GM19238 (cell line): Measurements from ENCODE around the gene MKKS.
"Not testable (repeated sequence)": the region's sequence is repeated elsewhere in the genome, so short reads cannot be mapped to it uniquely, and the experiment has no call there.

Source experiments
- DNase-seq: peaks from one replicate; pipeline ENCODE4 v3.0.0; 2011; ENCODE audit warnings: low spot score; ENCODE audit not compliant: insufficient read length

Gene MKKS

DNA sequence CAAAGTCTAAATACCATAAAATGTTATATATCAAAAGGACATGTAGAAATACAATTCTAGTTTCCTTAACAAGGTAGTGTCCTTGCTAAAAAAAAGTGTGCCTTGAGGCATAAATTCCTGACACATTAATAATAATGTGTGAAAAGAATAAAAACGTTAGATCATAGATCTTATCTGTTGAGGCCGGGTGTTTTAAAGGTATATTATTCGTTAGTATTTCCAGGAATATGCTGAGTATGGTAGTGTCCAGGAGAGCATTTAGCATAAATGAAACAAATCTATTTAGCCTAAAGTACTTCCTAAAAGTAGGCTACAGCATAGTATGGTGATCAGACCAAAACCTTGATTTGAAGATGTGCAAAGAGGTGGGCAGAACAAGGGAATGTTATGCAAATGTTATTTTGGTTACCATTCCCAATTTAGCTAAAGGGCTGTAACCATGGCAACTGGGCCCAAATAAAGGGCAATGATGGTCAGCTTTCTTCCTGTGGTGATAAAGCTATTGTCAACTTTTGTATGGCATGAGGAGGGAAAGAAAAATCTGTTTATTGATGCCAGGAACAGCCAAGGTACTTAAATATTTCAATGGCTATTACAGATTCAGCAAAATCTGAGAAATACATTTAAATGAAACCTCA lies 18.9 kb downstream of the MKKS start:
- DNase-seq, result no peak

DNA sequence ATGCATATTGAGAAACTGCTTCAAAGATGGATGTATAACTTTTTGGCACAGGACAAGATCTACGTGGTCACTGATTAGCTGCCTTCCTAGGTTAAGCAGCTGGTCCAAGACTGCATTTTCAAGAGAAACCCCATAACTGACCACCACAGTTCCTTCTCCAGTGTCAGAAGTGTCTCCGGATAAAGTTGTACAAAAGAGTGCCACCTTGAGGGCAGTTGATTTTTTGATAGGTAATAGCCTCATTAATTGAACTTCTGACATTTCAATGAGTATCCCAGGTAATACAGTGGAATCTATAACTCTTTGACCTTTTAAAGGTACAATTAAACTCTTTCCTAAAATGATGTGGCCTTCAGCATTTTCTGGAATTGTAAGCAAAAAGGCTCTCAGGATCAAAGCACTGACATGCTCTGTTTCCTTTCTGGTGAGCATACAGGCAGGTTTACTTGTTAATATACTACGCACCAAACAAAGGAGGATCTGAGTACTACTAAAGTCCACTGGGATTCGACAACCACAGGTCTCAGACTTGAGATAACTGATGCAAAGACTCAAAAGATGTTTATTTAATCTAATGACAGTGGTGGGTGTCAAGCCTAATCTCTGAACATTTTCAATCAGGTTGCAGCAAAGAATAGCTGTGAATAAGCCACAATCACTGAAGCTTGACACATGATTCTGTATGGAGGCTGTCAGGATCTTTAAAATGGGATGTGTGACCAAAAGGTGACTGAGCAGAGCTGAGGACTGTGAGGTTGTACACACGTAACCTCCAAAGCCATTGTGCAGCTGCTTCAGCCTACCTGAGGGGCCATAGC lies 21.2 kb downstream of the MKKS start:
- DNase-seq, result no peak

DNA sequence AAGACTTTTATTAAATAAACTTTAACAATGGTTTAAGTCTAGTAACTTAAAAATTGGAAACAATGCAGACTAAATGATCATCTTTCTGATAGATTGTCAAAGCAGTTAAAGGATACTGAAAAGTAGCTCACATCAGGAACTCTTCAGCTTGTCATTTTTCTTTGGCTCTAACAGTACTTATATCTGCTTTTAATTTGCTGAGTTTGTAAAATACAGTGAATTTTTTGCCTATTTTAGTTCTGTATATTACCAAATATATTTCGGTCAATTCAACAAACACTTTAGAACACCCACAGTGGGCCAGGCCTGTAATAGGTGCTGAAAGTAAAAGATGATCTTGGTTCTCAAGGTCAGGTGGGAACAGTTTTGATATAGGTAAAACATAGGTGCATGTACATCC lies 22.3 kb downstream of the MKKS start:
- DNase-seq, result no peak

DNA sequence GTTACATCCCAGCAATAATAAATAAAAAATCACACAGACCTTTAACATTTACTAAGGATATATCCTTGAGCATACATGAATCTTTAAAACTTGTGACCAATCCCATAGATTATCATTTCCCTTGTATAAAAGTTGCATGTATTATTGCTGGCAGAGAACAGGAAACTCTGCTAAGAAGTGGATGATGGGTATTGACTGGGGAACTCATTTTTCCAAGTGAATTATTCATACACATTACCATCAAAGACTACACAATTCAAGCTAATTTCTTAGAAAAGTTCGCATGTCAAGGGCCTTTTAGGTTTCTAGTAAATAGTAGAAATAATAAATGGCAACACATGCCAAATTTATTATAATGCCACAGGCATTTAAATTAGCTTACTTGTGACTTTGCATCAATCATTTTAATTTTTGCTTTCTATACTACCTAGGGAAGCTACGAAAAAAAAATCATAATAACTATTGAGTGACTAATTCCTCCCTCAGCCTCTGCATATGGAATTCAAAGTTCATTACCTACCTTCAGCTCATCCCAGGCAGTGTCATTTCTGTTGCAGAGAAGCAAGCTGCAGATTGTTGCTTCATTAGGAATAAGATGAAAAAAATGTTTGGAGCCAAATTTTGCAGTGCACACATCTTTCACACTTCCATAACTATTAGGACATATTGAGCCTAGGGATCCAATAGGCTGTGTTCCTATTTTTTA lies 25.8 kb downstream of the MKKS start:
- DNase-seq, result no peak

DNA sequence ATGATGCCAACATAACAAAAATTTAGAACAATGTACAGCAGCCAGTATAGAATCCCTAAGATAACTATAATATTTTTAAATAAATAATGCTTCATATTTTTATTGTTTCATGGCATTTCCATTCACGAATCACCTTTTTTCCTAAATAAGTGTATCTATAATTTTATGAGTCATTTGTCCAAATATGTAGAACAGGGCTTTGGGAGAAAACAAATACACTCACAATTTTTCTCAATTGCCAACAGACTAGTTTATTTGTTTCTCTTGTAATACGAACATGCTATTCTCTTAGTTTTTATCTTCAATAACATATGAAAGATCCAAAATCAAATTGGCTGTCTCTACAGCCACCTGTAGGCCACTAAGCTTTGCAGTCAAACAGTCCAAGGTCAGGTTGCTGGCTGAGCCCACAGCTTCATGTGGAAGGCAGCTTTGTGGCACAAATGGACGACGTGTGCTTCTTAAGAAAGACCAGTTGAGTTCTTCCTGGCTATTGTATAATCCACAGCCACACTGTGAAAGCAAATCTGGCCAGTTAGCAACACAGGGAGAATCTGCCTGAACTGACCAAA lies 29.0 kb downstream of the MKKS start:
- no peak for DNase-seq

DNA sequence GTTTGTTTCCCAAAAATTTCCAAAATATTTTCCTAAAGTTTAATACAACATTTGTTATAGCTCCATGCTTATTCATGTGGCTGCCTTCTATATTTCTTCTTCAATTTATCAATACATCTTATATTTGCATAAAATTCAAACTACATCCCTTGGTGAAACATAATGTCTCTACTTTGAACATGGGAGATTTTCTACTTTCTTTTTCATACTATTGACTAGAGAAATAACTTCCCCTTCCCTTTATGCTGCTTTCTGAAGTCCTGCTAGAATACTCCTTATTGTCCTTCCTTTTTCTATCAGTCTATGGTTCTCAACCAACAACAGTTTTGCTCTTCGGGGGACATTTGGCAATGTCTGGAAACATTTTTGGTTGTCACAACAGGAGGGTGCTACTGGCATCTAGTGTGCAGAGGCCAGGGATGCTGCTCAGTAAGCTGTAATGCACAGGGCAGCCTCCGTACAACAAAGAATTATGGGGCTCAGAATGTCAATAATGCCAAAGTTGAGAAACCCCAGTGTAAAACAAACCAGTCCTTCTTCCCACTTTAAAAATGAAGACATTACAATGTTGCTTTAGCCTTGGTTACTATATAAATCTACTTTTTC lies 29.9 kb downstream of the MKKS start:
- no peak for DNase-seq

DNA sequence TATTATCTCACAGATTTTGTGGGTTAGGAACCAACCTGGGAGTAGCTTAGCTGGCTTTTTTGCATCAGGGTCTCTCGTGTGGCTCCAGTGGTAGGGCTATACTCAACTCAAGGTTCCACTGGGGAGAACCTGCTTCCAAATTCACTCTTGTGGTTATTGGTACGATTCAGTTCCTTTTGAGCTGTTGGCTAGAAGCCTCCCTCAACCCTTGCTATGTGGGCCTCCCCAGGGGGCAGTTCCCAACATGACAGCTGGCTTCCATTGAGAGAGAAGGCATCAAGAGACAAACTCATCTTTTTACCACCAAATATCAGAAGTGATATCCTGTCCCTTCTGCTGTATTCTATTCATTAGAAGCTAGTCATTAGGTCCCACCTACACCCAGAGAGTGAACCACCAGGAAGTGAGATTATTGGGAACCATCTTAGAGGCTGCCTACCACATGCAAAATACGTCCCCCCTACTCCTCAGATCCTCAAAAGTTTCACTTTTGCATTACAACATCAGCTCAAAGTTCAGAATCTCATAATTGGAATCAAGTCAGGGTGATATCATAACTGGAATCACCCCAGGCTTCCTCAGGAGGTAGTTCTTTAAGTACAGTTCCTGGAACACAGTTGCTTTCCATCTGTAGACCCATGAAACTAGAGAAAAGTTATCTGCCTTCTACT lies 30.9 kb downstream of the MKKS start:
- no peak for DNase-seq

DNA sequence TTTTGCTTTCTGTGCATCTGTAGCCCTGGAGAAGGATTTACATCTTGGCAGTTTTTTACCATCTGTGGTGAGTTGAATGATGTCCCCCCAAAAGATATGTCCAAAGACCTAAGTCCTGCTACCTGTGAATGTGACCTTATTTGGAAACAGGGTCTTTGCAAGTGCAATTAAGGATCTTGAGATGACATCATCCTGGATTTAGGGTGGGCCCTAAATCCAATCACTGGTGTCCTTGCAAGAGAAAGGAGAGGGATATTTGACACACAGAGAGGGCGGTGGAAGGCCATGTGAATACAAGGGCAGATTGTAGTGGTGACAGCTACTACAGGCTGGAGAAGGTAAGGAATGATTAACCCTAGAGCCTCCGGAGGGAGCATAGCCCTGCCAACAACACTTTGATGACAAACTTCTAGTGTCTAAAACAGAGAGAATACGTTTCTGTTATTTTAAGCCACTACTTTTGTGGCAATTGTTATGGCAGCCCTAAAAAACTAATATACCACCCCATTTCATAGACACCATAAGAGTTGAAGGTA lies 35.1 kb downstream of the MKKS start:
- DNase-seq, result no peak

DNA sequence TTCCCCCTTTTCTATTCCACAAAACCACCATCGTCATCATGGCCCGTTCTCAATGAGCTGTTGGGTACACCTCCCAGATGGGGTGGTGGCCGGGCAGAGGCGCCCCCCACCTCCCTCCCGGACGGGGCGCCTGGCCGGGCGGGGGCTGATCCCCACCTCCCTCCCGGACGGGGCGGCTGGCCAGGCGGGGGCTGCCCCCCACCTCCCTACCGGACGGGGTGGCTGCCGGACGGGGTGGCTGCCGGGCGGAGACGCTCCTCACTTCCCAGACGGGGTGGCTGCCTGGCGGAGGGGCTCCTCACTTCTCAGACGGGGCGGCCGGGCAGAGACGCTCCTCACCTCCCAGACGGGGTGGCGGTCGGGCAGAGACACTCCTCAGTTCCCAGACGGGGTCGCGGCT lies 39.3 kb downstream of the MKKS start:
- not testable (repeated sequence) for DNase-seq

DNA sequence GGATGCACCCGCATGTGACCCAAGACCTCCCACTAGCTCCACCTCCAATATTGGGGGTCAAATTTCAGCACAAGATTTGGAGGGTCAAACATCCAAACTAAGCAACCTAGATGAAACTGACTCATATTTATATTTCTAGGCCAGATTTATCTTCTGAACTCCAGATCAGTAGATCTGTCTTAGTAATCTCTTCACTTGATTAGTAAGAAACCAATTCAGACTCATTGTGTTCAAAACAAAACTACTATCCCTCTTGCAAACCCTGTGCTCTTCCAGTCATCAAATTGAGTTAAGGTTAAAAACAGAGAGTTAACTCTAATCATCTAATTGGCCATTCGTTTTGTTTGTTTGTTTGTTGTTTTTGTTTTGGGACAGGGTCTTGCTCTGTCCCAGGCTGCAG lies 43.3 kb downstream of the MKKS start:
- no peak for DNase-seq

DNA sequence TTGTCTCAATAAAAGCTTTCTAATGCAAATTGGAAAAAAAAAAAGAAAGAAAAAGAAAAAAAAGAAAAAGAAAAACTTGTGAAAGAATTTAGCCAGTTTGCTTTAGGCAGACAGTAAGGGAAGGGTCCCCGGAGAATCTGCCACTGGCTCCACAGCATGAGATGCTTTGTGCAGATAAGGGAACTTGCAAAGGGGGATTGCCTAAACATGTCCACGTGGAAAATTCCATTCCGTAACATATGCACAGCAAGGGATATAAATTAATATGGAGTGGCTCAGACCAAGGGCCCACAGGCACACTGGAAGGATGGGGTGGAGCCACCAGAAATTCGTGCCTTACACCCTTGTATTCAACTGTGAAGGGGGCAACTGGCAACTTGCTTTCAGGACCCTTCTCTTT lies 45.4 kb downstream of the MKKS start:
- no peak for DNase-seq

DNA sequence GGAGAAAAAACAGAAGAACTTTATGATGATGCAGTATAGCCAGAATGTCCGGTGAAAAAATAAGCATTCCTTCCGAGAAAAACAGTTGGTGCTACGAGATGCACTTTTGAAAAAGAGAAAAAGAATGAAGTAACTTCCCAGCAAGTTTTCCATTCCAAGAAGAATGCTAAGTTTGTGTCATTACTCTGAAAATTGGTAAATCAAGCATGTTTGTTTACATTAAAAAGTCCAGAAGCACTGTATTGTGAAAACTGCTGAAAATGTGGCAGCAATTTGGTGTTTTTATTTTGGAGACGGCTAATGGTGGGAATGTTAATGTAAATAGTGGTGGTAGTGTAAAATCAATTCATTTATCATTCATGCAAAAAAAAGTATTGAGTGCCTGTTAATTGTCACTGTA lies 46.3 kb downstream of the MKKS start:
- no peak for DNase-seq

DNA sequence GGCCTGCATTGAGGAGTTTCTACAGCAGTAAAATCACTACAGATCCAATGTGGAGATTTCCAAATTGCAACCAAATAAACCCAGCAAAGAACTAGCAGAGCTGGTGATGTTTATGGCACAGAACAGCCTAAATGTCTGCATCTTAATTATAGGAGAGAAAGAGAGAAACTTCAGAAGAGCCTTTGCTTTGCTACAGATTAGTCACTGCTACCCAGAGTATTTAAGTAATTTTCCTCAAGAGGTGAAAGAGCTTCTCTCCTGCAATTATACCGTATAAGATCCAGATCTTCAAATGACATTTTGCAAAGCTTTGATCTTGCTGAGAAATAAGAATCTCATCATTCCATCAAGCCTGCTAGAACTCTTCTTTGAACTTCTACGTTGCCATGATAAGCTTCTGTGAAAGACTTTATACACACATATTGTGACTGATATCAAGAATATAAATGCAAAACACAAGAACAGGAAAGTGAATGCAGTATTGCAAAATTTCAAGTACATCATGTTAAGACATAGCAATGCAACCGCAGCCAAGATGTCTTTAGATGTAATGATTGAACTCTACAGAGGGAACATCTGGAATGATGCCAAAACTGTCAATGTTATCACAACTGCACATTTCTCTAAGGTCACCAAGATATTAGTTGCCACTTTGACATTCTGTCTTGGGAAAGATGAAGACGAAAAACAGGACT lies 48.0 kb downstream of the MKKS start:
- DNase-seq, result no peak

DNA sequence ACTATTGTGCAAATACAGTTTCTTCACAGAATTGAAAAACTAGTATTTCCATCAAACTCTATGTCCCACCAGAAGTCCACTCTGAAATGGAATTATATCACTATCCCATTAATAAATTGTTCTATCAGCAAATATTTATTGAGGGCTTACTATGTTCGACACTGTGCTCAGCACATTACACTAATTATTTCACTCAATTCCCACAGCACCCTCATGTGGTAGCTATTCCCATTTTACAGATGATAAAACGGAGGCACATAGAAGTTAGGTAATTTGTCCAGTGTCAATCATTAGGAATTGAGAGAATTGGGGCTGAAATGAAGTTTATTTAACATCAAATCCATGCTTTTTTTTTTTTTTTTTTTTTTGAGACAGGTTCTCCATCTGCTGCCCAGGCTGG lies 52.5 kb downstream of the MKKS start:
- no peak for DNase-seq

DNA sequence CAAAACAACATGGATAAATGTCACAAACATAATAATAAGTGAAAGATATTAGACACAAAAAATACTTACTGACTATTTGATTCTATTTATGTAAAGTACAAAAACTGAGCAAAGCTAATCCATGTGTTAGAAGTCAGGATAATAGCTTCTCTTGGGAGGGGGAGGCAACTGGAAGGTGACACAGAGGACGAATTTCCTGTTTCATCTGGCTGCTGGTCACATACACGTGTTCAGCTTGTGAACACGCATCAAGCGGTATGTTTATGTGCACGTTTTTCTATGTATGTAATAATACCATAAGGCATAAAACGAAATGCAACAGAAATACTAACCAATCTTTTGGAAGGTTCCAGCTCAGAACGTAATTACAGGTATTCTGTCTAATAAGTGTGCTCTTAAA lies 54.3 kb downstream of the MKKS start:
- no peak for DNase-seq

DNA sequence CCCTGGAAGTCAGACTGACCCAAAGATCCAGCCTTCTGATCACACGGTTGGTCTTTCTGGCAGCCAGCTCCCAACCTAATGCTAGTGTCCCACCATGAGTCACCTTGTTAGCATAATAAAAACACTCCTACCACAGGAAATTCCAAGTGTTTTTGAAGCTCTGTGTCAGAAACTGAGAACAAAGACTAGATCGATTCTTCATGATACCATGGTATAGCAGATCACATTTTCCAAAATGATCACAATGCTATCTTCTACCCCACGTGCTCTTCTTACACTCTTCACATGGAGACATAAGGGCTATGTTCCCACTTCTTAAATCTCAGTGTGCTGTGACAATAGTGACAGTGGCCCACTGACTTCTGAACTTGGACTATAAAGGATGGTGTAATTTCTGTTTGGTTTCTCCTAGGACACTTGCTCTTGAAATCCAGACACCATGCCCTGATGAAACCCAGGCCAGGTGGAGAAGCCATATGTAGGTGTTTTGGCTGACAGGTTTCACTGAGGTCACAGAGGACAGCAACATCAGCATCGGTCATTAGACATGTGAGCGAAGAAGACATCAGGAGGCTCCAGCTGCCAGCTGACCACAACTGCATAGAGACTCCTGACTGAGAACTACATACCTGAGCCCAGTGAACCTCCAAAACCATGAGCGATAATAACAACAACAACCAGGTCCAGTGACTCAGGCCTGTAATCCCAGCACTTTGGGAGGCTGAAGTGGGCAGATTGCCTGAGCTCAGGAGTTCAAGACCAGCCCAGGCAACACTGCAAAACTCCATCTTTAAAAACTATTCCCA lies 57.5 kb downstream of the MKKS start:
- no peak for DNase-seq

DNA sequence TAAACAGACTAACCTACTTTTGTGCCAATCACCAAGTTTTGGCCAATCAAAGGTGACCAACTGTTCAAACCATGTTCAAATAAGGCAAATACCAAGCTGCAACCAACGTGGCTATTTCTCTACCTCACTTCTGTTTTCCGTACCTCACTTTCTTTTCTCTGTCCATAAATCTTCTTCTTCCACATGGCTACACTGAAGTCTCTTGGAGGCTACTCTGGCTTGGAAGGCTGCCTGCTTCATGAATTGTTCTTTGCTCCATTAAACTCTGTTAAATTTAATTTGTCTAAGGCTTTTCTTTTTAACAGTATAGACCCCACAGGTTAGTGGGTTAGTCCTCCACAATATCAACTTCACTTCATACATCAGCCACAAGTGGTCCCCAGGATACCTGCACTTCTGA lies 58.8 kb downstream of the MKKS start:
- no peak for DNase-seq

DNA sequence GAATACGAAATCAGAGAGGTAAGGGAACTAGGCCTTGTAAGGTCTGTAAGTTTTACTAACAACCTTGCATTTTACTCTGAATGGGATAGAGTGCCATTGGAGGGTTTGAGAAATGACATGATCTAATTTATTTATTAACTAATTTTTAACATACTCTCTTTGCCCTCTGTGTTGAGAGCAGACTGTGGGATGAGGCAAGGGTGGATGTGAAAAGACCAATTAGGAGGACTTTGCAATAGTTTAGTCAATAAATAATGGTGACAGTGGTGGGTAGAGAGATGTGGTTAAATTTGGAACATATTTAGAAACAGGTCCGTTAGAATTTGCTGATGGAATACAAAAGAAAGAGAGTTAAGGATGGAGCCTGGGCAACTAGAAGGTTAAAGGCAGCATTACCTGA lies 60.0 kb downstream of the MKKS start:
- no peak for DNase-seq

DNA sequence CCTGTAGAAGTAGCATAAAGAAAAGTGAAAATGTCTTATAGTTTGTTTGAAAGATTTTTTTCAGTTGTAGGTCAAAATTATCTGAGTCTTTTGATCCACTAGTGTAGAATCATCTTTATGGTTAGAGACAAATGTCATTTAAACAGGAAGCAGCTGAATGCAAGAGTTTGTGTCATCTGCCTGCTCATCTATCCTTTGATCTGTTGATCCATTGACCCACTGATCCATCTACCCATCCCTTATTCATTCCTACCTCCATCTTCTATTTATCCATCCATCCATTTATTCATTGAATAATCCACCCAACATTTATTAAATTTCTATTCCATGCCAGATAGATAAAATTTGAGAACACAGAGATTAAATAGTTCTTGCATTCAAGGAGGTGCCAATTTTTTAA lies 62.6 kb downstream of the MKKS start:
- no peak for DNase-seq
